ENCODE data around the gene PPP2R5D. TPM values are rescaled to one million over a fixed set of nuclear protein-coding genes. Genes with fewer than 3 reads are reported as not detected.
A peak's percentile ranks its signal among the peaks of the same experiment; 100 is the strongest.

PPP2R5D gene
- total RNA-seq, 1 experiment from 2014 or later = 52.7 TPM

DNA sequence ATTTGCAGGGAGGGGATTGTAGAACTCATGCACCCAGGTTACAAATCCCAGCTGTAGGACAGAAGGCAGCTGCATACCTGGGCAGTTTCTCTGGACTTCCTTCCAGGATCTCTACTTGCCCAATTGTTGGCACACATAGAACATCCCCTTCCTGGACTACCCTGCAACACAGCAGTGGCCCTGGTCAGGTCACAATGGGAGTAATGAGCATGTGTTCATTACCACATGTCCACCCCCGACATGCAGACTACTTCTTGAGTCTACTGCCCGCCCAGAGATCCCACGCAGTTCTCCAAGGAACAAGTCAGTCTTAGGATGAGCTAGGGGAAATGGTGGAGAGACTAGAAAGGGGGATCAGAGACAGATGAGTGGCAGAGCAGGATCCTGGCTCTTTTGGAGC, 10.4 kb upstream of the PPP2R5D start:
- Mint-ChIP-seq H3K27ac (peak overlapping the region; percentile 57), H3K36me3 (no peaks in the 10 kb centered on the region), H3K4me1 (peaks cover 7% of the 10 kb centered on the region), H3K27me3 (ENCODE audit: low read depth) (no peaks in the 10 kb centered on the region), H3K9me3 (no peaks in the 10 kb centered on the region), H3K4me3 (no peak overlapping the region)
- POLR2A ChIA-PET = no interaction called here
- DNase-seq (ENCODE audit: low spot score) = no peak
- no peak for ATAC-seq
- CTCF ChIA-PET = interaction anchor here (1.1 kb wide), 1 partner anchor 170 kb away, joined by 3 read pairs; no protein-coding TSS in a partner anchor
- TF ChIP-seq NR3C1 (CRISPR knock-in tag; conservative IDR thresholded peaks at IDR 0.05; ENCODE audit: low read depth) (no peak), MXD4 (CRISPR knock-in tag; IDR thresholded peaks at IDR 0.05; ENCODE audit: borderline replicate concordance) (no peak), ESRRA (CRISPR knock-in tag; IDR thresholded peaks at IDR 0.05; ENCODE audit: borderline replicate concordance) (no peak), ZNF121 (CRISPR knock-in tag; IDR thresholded peaks at IDR 0.05) (no peak), SMAD4 (CRISPR knock-in tag; IDR thresholded peaks at IDR 0.05) (no peak), RELA (CRISPR knock-in tag; IDR thresholded peaks at IDR 0.05; ENCODE audit: borderline replicate concordance) (no peak), JUN (CRISPR knock-in tag; IDR thresholded peaks at IDR 0.05) (no peak), SOX15 (CRISPR knock-in tag; IDR thresholded peaks at IDR 0.05) (no peak), FOXK1 (CRISPR knock-in tag; IDR thresholded peaks at IDR 0.05) (no peak), ZNF232 (CRISPR knock-in tag; IDR thresholded peaks at IDR 0.05) (no peak), PRRX2 (CRISPR knock-in tag; IDR thresholded peaks at IDR 0.05) (no peak)
- TF ChIP-seq, protein P1, sequence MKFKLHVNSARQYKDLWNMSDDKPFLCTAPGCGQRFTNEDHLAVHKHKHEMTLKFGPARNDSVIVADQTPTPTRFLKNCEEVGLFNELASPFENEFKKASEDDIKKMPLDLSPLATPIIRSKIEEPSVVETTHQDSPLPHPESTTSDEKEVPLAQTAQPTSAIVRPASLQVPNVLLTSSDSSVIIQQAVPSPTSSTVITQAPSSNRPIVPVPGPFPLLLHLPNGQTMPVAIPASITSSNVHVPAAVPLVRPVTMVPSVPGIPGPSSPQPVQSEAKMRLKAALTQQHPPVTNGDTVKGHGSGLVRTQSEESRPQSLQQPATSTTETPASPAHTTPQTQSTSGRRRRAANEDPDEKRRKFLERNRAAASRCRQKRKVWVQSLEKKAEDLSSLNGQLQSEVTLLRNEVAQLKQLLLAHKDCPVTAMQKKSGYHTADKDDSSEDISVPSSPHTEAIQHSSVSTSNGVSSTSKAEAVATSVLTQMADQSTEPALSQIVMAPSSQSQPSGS (CRISPR knock-in tag; IDR thresholded peaks at IDR 0.05; ENCODE audit: borderline replicate concordance, low read depth) = no peak
- TF ChIP-seq, protein P2, sequence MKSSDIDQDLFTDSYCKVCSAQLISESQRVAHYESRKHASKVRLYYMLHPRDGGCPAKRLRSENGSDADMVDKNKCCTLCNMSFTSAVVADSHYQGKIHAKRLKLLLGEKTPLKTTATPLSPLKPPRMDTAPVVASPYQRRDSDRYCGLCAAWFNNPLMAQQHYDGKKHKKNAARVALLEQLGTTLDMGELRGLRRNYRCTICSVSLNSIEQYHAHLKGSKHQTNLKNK (CRISPR knock-in tag; IDR thresholded peaks at IDR 0.05) = no peak
- TF ChIP-seq, protein P3, sequence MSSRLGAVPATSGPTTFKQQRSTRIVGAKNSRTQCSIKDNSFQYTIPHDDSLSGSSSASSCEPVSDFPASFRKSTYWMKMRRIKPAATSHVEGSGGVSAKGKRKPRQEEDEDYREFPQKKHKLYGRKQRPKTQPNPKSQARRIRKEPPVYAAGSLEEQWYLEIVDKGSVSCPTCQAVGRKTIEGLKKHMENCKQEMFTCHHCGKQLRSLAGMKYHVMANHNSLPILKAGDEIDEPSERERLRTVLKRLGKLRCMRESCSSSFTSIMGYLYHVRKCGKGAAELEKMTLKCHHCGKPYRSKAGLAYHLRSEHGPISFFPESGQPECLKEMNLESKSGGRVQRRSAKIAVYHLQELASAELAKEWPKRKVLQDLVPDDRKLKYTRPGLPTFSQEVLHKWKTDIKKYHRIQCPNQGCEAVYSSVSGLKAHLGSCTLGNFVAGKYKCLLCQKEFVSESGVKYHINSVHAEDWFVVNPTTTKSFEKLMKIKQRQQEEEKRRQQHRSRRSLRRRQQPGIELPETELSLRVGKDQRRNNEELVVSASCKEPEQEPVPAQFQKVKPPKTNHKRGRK (CRISPR knock-in tag; IDR thresholded peaks at IDR 0.05; ENCODE audit: borderline replicate concordance) = no peak
- TF ChIP-seq, protein P4, sequence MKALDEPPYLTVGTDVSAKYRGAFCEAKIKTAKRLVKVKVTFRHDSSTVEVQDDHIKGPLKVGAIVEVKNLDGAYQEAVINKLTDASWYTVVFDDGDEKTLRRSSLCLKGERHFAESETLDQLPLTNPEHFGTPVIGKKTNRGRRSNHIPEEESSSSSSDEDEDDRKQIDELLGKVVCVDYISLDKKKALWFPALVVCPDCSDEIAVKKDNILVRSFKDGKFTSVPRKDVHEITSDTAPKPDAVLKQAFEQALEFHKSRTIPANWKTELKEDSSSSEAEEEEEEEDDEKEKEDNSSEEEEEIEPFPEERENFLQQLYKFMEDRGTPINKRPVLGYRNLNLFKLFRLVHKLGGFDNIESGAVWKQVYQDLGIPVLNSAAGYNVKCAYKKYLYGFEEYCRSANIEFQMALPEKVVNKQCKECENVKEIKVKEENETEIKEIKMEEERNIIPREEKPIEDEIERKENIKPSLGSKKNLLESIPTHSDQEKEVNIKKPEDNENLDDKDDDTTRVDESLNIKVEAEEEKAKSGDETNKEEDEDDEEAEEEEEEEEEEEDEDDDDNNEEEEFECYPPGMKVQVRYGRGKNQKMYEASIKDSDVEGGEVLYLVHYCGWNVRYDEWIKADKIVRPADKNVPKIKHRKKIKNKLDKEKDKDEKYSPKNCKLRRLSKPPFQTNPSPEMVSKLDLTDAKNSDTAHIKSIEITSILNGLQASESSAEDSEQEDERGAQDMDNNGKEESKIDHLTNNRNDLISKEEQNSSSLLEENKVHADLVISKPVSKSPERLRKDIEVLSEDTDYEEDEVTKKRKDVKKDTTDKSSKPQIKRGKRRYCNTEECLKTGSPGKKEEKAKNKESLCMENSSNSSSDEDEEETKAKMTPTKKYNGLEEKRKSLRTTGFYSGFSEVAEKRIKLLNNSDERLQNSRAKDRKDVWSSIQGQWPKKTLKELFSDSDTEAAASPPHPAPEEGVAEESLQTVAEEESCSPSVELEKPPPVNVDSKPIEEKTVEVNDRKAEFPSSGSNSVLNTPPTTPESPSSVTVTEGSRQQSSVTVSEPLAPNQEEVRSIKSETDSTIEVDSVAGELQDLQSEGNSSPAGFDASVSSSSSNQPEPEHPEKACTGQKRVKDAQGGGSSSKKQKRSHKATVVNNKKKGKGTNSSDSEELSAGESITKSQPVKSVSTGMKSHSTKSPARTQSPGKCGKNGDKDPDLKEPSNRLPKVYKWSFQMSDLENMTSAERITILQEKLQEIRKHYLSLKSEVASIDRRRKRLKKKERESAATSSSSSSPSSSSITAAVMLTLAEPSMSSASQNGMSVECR (CRISPR knock-in tag; IDR thresholded peaks at IDR 0.05; ENCODE audit: borderline replicate concordance) = no peak
- TF ChIP-seq, protein P5, sequence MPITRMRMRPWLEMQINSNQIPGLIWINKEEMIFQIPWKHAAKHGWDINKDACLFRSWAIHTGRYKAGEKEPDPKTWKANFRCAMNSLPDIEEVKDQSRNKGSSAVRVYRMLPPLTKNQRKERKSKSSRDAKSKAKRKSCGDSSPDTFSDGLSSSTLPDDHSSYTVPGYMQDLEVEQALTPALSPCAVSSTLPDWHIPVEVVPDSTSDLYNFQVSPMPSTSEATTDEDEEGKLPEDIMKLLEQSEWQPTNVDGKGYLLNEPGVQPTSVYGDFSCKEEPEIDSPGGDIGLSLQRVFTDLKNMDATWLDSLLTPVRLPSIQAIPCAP (CRISPR knock-in tag; IDR thresholded peaks at IDR 0.05) = no peak
- TF ChIP-seq, protein P6, sequence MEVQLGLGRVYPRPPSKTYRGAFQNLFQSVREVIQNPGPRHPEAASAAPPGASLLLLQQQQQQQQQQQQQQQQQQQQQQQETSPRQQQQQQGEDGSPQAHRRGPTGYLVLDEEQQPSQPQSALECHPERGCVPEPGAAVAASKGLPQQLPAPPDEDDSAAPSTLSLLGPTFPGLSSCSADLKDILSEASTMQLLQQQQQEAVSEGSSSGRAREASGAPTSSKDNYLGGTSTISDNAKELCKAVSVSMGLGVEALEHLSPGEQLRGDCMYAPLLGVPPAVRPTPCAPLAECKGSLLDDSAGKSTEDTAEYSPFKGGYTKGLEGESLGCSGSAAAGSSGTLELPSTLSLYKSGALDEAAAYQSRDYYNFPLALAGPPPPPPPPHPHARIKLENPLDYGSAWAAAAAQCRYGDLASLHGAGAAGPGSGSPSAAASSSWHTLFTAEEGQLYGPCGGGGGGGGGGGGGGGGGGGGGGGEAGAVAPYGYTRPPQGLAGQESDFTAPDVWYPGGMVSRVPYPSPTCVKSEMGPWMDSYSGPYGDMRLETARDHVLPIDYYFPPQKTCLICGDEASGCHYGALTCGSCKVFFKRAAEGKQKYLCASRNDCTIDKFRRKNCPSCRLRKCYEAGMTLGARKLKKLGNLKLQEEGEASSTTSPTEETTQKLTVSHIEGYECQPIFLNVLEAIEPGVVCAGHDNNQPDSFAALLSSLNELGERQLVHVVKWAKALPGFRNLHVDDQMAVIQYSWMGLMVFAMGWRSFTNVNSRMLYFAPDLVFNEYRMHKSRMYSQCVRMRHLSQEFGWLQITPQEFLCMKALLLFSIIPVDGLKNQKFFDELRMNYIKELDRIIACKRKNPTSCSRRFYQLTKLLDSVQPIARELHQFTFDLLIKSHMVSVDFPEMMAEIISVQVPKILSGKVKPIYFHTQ (CRISPR knock-in tag; IDR thresholded peaks at IDR 0.05) = no peak
- TF ChIP-seq, protein P7, sequence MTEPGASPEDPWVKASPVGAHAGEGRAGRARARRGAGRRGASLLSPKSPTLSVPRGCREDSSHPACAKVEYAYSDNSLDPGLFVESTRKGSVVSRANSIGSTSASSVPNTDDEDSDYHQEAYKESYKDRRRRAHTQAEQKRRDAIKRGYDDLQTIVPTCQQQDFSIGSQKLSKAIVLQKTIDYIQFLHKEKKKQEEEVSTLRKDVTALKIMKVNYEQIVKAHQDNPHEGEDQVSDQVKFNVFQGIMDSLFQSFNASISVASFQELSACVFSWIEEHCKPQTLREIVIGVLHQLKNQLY (CRISPR knock-in tag; IDR thresholded peaks at IDR 0.05) = no peak

Measured in WTC11 (cell line).